HEK293 (cell line): ENCODE measurements around the gene HOXB4.

Experiments
- BCL11B ChIP-seq: fragments of 450-650 bp; formaldehyde crosslinking; IDR thresholded peaks from 2 replicates; pipeline ENCODE4 v1.5.1; 2016; ENCODE audit warnings: low read depth, missing biosample characterization, missing genetic modification characterization
- EGR2 ChIP-seq: fragments of 450-650 bp; formaldehyde crosslinking; IDR thresholded peaks from 2 replicates; pipeline ENCODE4 v1.5.1; 2016; ENCODE audit warnings: low read depth, missing biosample characterization, missing genetic modification characterization
- KLF7 ChIP-seq: fragments of 450-650 bp; formaldehyde crosslinking; IDR thresholded peaks from 2 replicates; pipeline ENCODE4 v1.5.1; 2016; ENCODE audit warnings: missing biosample characterization, missing genetic modification characterization, borderline replicate concordance
- MEIS1 ChIP-seq: sonication (generic); formaldehyde crosslinking; IDR thresholded peaks from 2 replicates; pipeline ENCODE4 v1.8.1; 2022; ENCODE audit warnings: missing genetic modification reagents, mild to moderate bottlenecking, borderline replicate concordance
- MYNN ChIP-seq: fragments of 450-650 bp; formaldehyde crosslinking; IDR thresholded peaks from 2 replicates; pipeline ENCODE4 v1.5.1; 2016; ENCODE audit warnings: missing biosample characterization, missing genetic modification characterization, borderline replicate concordance
- OSR2 ChIP-seq: fragments of 450-650 bp; formaldehyde crosslinking; IDR thresholded peaks from 2 replicates; pipeline ENCODE4 v1.5.1; 2016; ENCODE audit warnings: missing biosample characterization, missing genetic modification characterization
- PRDM1 ChIP-seq: fragments of 450-650 bp; formaldehyde crosslinking; IDR thresholded peaks from 2 replicates; pipeline ENCODE4; 2016; ENCODE audit warnings: missing biosample characterization, missing genetic modification characterization
- SALL2 ChIP-seq: fragments of 450-650 bp; formaldehyde crosslinking; IDR thresholded peaks from 2 replicates; pipeline ENCODE4 v1.5.0; 2017; ENCODE audit warnings: missing biosample characterization, mild to moderate bottlenecking, missing genetic modification characterization, borderline replicate concordance
- SCRT1 ChIP-seq: fragments of 450-650 bp; formaldehyde crosslinking; IDR thresholded peaks from 2 replicates; pipeline ENCODE4 v1.5.1; 2016; ENCODE audit warnings: missing biosample characterization, missing genetic modification characterization, borderline replicate concordance
- SP2 ChIP-seq: fragments of 450-650 bp; formaldehyde crosslinking; IDR thresholded peaks from 2 replicates; pipeline ENCODE4 v1.5.1; 2016; ENCODE audit warnings: missing biosample characterization, missing genetic modification characterization
- SP3 ChIP-seq: fragments of 450-650 bp; formaldehyde crosslinking; IDR thresholded peaks from 2 replicates; pipeline ENCODE4 v1.5.1; 2016; ENCODE audit warnings: missing biosample characterization, missing genetic modification characterization
- ZFP41 ChIP-seq: fragments of 450-650 bp; formaldehyde crosslinking; IDR thresholded peaks from 2 replicates; pipeline ENCODE4 v1.5.1; 2016; ENCODE audit warnings: missing biosample characterization, missing genetic modification characterization, borderline replicate concordance
- ZFP69B ChIP-seq: fragments of 450-650 bp; formaldehyde crosslinking; IDR thresholded peaks from 2 replicates; pipeline ENCODE4 v1.5.1; 2016; ENCODE audit warnings: missing biosample characterization, missing genetic modification characterization
- ZNF138 ChIP-seq: fragments of 450-650 bp; formaldehyde crosslinking; IDR thresholded peaks from 2 replicates; pipeline ENCODE4 v1.5.1; 2016; ENCODE audit warnings: missing biosample characterization, missing genetic modification characterization, borderline replicate concordance
- ZNF211 ChIP-seq: fragments of 450-650 bp; formaldehyde crosslinking; IDR thresholded peaks from 2 replicates; pipeline ENCODE4 v1.5.1; 2016; ENCODE audit warnings: low read depth, missing biosample characterization, missing genetic modification characterization
- ZNF292 ChIP-seq: fragments of 450-650 bp; formaldehyde crosslinking; IDR thresholded peaks from 2 replicates; pipeline ENCODE4 v1.5.1; 2016; ENCODE audit warnings: low read depth, missing biosample characterization, missing genetic modification characterization, borderline replicate concordance
- ZNF362 ChIP-seq: fragments of 450-650 bp; formaldehyde crosslinking; IDR thresholded peaks from 2 replicates; pipeline ENCODE4 v1.5.1; 2016; ENCODE audit warnings: missing biosample characterization, missing genetic modification characterization
- ZNF37A ChIP-seq: fragments of 450-650 bp; IDR thresholded peaks from 2 replicates; pipeline ENCODE4 v1.5.1; 2018; ENCODE audit warnings: missing biosample characterization, missing genetic modification characterization
- ZNF510 ChIP-seq: fragments of 450-650 bp; formaldehyde crosslinking; IDR thresholded peaks from 2 replicates; pipeline ENCODE4 v1.5.1; 2018; ENCODE audit warnings: mild to moderate bottlenecking, missing genetic modification characterization, missing biosample characterization; ENCODE audit not compliant: insufficient replicate concordance
- ZNF596 ChIP-seq: fragments of 450-650 bp; IDR thresholded peaks from 2 replicates; pipeline ENCODE4 v1.5.0; 2018; ENCODE audit warnings: missing biosample characterization, mild to moderate bottlenecking, missing genetic modification characterization, moderate library complexity
- ZNF621 ChIP-seq: fragments of 450-650 bp; formaldehyde crosslinking; IDR thresholded peaks from 2 replicates; pipeline ENCODE4 v1.5.1; 2017; ENCODE audit warnings: missing biosample characterization, missing genetic modification characterization
- ZNF624 ChIP-seq: fragments of 450-650 bp; formaldehyde crosslinking; IDR thresholded peaks from 2 replicates; pipeline ENCODE4 v1.5.1; 2017; ENCODE audit warnings: missing biosample characterization, missing genetic modification characterization
- ZNF670 ChIP-seq: fragments of 450-650 bp; formaldehyde crosslinking; IDR thresholded peaks from 2 replicates; pipeline ENCODE4 v1.5.1; 2016; ENCODE audit warnings: missing biosample characterization, missing genetic modification characterization, low read depth
- ZNF776 ChIP-seq: fragments of 450-650 bp; formaldehyde crosslinking; IDR thresholded peaks from 2 replicates; pipeline ENCODE4 v1.5.0; 2017; ENCODE audit warnings: missing biosample characterization, missing genetic modification characterization, borderline replicate concordance
- ZSCAN16 ChIP-seq: fragments of 450-650 bp; formaldehyde crosslinking; IDR thresholded peaks from 2 replicates; pipeline ENCODE4 v1.5.1; 2016; ENCODE audit warnings: missing biosample characterization, missing genetic modification characterization
- TF ChIP-seq, protein P1 (sequence below): fragments of 450-650 bp; formaldehyde crosslinking; IDR thresholded peaks from 2 replicates; pipeline ENCODE4 v1.5.1; 2016; ENCODE audit warnings: missing biosample characterization, missing genetic modification characterization
- TF ChIP-seq, protein P2 (sequence below): fragments of 450-650 bp; formaldehyde crosslinking; IDR thresholded peaks from 2 replicates; pipeline ENCODE4 v1.5.1; 2016; ENCODE audit warnings: missing biosample characterization, missing genetic modification characterization
- TF ChIP-seq, protein P3 (sequence below): fragments of 450-650 bp; formaldehyde crosslinking; IDR thresholded peaks from 2 replicates; pipeline ENCODE4 v1.5.1; 2017; ENCODE audit warnings: missing biosample characterization, missing genetic modification characterization
- TF ChIP-seq, protein P4 (sequence below): fragments of 450-650 bp; formaldehyde crosslinking; IDR thresholded peaks from 2 replicates; pipeline ENCODE4 v1.5.1; 2016; ENCODE audit warnings: missing biosample characterization, missing genetic modification characterization, borderline replicate concordance
- TF ChIP-seq, protein P5 (sequence below): fragments of 450-650 bp; formaldehyde crosslinking; IDR thresholded peaks from 2 replicates; pipeline ENCODE4 v1.5.1; 2017; ENCODE audit warnings: missing biosample characterization, missing genetic modification characterization

The HOXB4 gene

DNA sequence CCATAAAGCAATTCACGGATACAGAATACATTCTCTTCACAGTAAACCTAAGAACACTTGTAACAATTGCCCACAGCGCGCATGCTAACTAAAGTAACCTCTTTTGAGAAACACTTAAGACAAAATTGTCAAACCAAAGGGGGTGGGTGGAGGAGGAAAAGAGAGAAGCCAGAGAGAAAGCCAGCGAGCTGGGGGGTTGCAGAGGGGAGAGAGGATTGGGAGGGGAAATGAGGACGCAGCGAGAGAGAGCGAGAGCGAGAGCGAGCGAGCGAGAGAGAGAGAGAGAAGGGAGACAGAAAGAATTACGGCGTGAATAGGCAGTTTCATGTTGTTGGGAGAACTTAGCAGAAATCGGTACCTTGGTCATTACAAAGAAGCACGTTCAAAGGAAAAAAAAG lies 34.3 kb upstream of the HOXB4 start (continued):
- no peak for TF ChIP-seq ZNF211
- no peak for TF ChIP-seq ZNF624 (tag by site-specific recombination)
- TF ChIP-seq ZNF621 (tag by site-specific recombination): no peak
- peak; percentile 99 for TF ChIP-seq ZNF596 (tag by site-specific recombination)
- TF ChIP-seq ZNF510: no peak
- TF ChIP-seq OSR2 (tag by site-specific recombination): no peak
- TF ChIP-seq SP3 (tag by site-specific recombination): no peak
- TF ChIP-seq MEIS1 (CRISPR knock-in tag): no peak
- no peak for TF ChIP-seq SP2 (tag by site-specific recombination)
- TF ChIP-seq, protein P1, sequence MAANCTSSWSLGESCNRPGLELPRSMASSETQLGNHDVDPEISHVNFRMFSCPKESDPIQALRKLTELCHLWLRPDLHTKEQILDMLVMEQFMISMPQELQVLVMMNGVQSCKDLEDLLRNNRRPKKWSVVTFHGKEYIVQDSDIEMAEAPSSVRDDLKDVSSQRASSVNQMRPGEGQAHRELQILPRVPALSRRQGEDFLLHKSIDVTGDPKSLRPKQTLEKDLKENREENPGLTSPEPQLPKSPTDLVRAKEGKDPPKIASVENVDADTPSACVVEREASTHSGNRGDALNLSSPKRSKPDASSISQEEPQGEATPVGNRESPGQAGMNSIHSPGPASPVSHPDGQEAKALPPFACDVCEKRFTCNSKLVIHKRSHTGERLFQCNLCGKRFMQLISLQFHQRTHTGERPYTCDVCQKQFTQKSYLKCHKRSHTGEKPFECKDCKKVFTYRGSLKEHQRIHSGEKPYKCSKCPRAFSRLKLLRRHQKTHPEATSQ (tag by site-specific recombination): no peak
- TF ChIP-seq, protein P2, sequence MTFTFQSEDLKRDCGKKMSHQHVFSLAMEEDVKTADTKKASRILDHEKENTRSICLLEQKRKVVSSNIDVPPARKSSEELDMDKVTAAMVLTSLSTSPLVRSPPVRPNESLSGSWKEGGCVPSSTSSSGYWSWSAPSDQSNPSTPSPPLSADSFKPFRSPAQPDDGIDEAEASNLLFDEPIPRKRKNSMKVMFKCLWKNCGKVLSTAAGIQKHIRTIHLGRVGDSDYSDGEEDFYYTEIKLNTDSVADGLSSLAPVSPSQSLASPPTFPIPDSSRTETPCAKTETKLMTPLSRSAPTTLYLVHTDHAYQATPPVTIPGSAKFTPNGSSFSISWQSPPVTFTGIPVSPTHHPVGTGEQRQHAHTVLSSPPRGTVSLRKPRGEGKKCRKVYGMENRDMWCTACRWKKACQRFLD (tag by site-specific recombination): no peak
- TF ChIP-seq KLF7 (tag by site-specific recombination): no peak
- TF ChIP-seq ZFP41: no peak
- TF ChIP-seq SCRT1: no peak
- no peak for TF ChIP-seq ZNF362
- TF ChIP-seq, protein P3, sequence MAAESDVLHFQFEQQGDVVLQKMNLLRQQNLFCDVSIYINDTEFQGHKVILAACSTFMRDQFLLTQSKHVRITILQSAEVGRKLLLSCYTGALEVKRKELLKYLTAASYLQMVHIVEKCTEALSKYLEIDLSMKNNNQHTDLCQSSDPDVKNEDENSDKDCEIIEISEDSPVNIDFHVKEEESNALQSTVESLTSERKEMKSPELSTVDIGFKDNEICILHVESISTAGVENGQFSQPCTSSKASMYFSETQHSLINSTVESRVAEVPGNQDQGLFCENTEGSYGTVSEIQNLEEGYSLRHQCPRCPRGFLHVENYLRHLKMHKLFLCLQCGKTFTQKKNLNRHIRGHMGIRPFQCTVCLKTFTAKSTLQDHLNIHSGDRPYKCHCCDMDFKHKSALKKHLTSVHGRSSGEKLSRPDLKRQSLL (tag by site-specific recombination): no peak
- no peak for TF ChIP-seq ZNF670
- TF ChIP-seq ZFP69B (tag by site-specific recombination): no peak
- no peak for TF ChIP-seq ZSCAN16 (tag by site-specific recombination)
- no peak for TF ChIP-seq EGR2
- peak; percentile 99 for TF ChIP-seq PRDM1 (tag by site-specific recombination)
- TF ChIP-seq ZNF37A (tag by site-specific recombination): no peak
- TF ChIP-seq ZNF292 (tag by site-specific recombination): no peak
- no peak for TF ChIP-seq MYNN (tag by site-specific recombination)
- no peak for TF ChIP-seq ZNF776 (tag by site-specific recombination)
- TF ChIP-seq, protein P4, sequence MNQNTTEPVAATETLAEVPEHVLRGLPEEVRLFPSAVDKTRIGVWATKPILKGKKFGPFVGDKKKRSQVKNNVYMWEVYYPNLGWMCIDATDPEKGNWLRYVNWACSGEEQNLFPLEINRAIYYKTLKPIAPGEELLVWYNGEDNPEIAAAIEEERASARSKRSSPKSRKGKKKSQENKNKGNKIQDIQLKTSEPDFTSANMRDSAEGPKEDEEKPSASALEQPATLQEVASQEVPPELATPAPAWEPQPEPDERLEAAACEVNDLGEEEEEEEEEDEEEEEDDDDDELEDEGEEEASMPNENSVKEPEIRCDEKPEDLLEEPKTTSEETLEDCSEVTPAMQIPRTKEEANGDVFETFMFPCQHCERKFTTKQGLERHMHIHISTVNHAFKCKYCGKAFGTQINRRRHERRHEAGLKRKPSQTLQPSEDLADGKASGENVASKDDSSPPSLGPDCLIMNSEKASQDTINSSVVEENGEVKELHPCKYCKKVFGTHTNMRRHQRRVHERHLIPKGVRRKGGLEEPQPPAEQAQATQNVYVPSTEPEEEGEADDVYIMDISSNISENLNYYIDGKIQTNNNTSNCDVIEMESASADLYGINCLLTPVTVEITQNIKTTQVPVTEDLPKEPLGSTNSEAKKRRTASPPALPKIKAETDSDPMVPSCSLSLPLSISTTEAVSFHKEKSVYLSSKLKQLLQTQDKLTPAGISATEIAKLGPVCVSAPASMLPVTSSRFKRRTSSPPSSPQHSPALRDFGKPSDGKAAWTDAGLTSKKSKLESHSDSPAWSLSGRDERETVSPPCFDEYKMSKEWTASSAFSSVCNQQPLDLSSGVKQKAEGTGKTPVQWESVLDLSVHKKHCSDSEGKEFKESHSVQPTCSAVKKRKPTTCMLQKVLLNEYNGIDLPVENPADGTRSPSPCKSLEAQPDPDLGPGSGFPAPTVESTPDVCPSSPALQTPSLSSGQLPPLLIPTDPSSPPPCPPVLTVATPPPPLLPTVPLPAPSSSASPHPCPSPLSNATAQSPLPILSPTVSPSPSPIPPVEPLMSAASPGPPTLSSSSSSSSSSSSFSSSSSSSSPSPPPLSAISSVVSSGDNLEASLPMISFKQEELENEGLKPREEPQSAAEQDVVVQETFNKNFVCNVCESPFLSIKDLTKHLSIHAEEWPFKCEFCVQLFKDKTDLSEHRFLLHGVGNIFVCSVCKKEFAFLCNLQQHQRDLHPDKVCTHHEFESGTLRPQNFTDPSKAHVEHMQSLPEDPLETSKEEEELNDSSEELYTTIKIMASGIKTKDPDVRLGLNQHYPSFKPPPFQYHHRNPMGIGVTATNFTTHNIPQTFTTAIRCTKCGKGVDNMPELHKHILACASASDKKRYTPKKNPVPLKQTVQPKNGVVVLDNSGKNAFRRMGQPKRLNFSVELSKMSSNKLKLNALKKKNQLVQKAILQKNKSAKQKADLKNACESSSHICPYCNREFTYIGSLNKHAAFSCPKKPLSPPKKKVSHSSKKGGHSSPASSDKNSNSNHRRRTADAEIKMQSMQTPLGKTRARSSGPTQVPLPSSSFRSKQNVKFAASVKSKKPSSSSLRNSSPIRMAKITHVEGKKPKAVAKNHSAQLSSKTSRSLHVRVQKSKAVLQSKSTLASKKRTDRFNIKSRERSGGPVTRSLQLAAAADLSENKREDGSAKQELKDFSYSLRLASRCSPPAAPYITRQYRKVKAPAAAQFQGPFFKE (tag by site-specific recombination): no peak
- TF ChIP-seq SALL2 (tag by site-specific recombination): no peak
- no peak for TF ChIP-seq ZNF138 (tag by site-specific recombination)
- TF ChIP-seq BCL11B (tag by site-specific recombination): no peak
- TF ChIP-seq, protein P5, sequence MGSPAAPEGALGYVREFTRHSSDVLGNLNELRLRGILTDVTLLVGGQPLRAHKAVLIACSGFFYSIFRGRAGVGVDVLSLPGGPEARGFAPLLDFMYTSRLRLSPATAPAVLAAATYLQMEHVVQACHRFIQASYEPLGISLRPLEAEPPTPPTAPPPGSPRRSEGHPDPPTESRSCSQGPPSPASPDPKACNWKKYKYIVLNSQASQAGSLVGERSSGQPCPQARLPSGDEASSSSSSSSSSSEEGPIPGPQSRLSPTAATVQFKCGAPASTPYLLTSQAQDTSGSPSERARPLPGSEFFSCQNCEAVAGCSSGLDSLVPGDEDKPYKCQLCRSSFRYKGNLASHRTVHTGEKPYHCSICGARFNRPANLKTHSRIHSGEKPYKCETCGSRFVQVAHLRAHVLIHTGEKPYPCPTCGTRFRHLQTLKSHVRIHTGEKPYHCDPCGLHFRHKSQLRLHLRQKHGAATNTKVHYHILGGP (tag by site-specific recombination): no peak
